ENCODE results near the gene SDC4.

The SDC4 gene

GRCh38 chr20:45342855-45343531 lies 5.2 kb downstream of the SDC4 start:
- DNase-seq, result no peak

GRCh38 chr20:45341939-45342854 lies 6.0 kb downstream of the SDC4 start:
- peak; percentile 68 for DNase-seq

- no peak for DNase-seq
These were observed 6.7 kb downstream of the SDC4 start for GRCh38 chr20:45341579-45341938.

- DNase-seq, result no peak
These were observed 7.3 kb downstream of the SDC4 start for GRCh38 chr20:45340951-45341350.

GRCh38 chr20:45340236-45340847 lies 7.9 kb downstream of the SDC4 start:
- no peak for DNase-seq

GRCh38 chr20:45339799-45340198 lies 8.4 kb downstream of the SDC4 start:
- DNase-seq, result no peak

- DNase-seq, result no peak
These were observed 9.1 kb downstream of the SDC4 start for GRCh38 chr20:45339084-45339483.

GRCh38 chr20:45338121-45339030 lies 9.8 kb downstream of the SDC4 start:
- DNase-seq, result no peak

GRCh38 chr20:45337367-45338120 lies 10.7 kb downstream of the SDC4 start:
- DNase-seq, result no peak

- DNase-seq, result peak; percentile 32
These were observed 11.5 kb downstream of the SDC4 start for GRCh38 chr20:45336530-45337366.

- no peak for DNase-seq
These were observed 17.7 kb downstream of the SDC4 start for GRCh38 chr20:45330476-45330875.

GRCh38 chr20:45329497-45330319 lies 18.5 kb downstream of the SDC4 start:
- no peak for DNase-seq

GRCh38 chr20:45328451-45328850 lies 19.8 kb downstream of the SDC4 start:
- no peak for DNase-seq

- DNase-seq, result no peak
These were observed 22.9 kb downstream of the SDC4 start for GRCh38 chr20:45325371-45325770.

- DNase-seq, result no peak
These were observed 24.5 kb downstream of the SDC4 start for GRCh38 chr20:45323731-45324130.

- peak; percentile 83 for DNase-seq
These were observed 25.3 kb downstream of the SDC4 start for GRCh38 chr20:45322952-45323383.

GRCh38 chr20:45320948-45321595 lies 27.2 kb downstream of the SDC4 start:
- no peak for DNase-seq

- no peak for DNase-seq
These were observed 29.3 kb downstream of the SDC4 start for GRCh38 chr20:45318948-45319347.

GRCh38 chr20:45318386-45318939 lies 29.8 kb downstream of the SDC4 start:
- DNase-seq, result no peak

All from midbrain (tissue), 1 donor.